ENCODE data around the gene PDE7B. TPM values are rescaled to one million over a fixed set of nuclear protein-coding genes. Genes with fewer than 3 reads are reported as not detected.

PDE7B gene
- under 1 TPM; 0.38 to 0.40 TPM for total RNA-seq

DNA sequence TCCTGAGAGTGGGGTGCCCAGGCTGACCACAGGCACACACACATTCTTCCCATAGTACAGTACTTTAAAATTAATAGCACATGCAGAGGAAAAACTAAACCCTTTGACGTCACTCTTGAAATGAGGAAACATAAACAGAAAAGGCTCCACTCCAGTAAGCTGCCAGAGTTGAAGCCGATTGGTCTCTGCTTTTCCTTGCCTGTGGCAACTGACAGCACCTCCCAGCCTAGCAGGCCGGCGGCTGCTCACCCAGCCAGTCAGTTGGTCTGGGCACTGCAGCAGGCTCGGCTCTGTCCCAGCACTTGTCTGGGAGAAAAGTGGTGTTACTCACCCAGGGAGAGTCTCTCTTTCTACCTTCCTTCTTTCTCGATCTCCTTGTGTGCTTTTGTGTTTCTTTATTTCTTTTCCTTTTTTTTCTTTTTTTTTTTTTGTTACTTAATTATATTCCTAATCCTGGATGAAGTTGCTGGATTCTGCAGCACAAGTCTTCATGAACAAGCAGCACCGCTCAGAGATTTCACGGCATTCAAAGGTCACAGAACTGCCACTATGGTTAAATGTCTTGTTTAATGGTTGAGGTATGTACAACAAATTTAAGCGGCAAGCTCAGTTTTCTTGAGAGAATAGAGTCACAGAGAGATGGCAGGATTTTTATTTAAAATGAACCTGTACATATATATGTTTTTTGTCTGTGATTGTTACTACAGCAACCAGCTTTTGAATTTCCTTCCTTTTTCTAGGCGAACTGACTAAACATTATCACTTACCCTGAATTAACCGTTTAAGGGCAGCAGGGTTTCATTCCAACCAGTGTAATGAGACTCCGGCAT is at the start of gene PDE7B:
Gene PDE7B, plus strand, starts transcription at position 260 of the 830 bp plus-strand sequence.
- ChIA-PET CTCF (no interaction called here), POLR2A (interaction anchor here (0.7 to 1.1 kb wide), 2 partner anchors 41 to 699 kb away, joined by 3 read pairs; partner anchors contain the start of gene MAP7)

DNA sequence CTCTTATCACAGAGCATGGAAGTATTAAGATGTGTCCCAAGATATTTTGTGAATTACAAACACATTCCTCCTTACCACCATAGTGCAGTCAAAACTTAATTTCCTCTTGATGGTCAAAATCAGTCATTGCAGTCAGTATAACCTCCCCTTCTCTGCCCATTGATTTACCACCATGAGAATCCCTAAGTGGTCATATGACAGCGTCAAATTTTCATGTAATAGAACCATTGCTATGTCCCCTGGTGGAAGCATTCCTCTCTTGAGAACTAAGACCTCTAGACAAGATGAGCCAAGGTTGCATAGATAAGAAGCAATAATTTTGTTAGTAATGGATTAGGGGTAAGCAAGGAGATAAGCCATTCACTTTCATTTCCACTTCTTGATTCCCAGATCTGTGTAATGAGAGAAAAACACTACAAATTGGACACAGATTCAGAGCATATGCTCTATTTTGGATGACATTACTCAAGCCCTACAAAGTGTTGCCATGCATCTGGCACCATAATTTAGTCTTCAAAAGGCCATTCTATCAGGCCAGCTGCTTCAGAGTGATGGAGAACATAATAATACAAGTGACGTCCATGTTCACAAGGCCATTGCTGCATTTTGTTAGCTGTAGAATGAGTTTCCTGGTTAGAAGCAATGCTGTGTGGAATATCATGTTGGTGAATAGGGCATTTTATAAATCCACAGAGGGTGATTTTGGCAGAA is 49.6 kb upstream of the PDE7B start:
- CTCF ChIA-PET, result no interaction called here

DNA sequence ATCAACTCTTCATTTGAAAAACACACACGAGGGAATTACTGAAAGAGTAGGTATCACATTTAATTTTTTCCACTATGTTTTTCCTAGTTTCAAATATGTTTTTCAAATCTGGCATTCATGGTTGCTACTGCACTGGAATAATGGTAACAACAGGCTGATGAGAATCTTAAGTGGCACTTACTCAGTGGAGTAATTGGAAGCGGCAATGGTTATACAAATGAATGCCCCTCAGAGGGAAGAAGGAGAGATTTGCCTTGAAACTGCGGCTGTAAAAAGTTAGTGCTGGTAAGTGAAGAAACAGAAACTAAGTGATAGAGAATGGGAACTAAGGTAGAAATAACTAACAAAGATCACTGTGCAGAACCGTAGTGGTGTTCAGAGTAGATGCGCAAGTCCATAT is 41.0 kb upstream of the PDE7B start:
- POLR2A ChIA-PET, result no interaction called here

More for the DNA sequence above, 49.6 kb upstream of the PDE7B start:
- POLR2A ChIA-PET, result no interaction called here

DNA sequence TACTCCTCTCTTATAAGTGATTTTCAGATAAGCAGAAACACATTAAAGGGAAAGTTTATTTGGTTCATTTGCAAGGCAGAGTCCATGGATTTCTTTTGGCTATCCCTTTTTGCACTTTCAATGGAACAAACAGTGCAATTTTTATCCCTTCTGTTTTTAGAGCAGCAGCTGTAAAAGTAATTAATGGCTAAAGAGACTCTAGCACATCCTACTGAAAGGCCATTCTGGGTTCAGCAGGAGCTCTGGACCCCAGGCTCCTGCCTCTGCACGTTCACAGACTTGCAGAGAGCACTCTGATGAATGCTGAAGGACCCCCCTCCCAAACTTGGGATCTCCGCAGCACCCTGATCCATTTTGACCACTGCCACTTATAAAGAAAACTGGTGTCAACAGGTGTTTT is 40.3 kb upstream of the PDE7B start:
- POLR2A ChIA-PET, result no interaction called here
- CTCF ChIA-PET, result no interaction called here

More for the DNA sequence above, 41.0 kb upstream of the PDE7B start:
- CTCF ChIA-PET, result no interaction called here

DNA sequence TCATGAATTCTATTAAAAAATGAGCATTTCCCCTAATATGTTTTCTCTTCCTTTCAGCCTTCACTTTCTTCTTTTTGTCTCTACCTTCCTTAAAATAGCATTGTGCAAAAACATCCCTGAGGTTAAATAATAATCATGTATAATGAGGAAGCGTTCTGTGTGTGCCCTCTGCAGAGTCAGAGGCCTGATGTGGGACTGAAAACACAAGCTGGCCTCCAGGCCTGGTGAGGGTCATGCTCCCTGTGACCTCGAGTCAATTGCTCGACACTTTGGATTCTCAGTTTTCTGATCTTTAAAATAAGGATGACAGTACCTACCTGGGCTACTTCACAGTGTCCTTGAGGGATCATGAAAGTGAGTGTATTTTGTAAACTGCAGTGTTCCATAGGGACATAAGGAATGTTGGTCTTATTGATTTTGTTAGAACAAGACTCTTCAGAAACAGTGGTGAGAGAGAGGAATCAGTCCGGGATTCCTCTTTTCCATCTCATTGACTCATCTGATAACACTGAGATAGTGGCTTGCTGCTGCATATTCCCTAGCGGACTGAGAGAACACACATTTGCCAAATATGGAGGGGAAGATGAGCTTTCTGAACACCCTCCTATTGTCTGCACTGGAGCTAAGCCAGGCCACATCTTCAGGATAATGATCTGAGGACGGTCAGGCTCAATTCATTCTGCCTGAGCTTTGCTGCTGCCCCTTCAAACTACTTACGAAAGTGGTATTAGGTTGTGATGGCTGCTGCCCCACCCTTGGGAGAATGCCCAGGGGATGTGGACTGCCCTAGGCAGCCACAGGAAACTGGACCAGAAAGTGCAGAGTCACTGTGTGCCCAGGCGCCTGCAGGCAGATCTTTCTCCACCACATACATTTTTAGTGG is 39.6 kb upstream of the PDE7B start:
- CTCF ChIA-PET, result no interaction called here
- POLR2A ChIA-PET, result no interaction called here

DNA sequence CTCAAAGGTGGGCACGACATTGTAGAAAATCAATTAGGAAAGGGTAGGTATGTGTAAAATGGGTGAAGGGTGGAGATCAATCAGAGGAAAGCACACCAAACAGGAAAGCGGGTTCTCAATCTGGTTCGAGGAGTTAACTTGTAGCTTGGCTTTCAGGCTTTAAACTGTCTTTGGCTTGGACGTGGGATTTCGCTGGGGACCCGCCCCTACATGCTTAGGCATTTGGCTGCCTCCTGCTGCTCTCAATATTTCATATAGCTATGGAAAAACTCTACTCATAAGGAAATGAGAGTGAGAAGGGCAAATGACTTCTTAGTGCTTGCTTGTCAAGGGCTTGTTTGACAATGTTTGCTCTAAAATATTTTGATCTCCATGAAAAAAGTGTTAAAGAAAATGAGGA is 38.1 kb upstream of the PDE7B start:
- POLR2A ChIA-PET, result no interaction called here
- CTCF ChIA-PET, result no interaction called here

DNA sequence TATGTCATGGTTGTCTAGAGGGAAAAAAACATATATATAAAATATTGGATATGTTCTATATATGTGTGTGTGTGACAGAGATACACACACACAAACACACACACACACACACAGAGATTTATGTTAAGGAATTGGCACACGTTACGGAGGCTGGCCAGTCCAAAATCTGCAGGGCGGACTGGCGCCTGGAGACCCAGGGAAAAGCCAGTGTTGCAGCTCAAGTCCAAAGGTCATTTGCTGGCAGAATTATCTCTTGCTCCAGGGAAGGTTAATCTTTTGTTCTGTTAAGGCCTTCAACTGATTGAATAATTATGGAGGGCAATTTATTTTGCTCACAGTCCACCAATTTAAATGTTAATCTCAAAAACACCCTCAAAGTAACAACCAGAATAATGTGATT is 37.5 kb upstream of the PDE7B start:
- ChIA-PET CTCF (interaction anchor here (1.0 kb wide), 1 partner anchor 13 kb away, joined by 3 read pairs; no protein-coding TSS in a partner anchor), POLR2A (no interaction called here)

DNA sequence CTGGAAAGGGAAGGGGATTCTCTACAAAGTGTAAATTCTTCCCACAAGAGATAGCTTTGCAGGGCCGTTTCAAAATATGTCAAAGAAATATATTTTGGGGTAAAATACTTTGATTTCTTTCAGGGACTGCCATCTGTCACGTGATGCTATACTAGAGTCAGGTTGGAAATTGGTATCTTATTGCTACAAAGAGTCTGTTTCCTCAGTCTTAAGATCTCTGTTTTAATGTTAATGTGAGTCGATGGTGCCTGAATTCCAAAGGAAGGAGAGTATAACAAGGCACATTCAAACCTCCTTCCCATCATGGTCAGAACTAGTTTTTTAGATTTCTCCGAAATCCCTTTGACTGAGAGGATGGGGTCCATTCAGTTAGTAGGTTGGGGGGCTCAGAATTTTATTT is 36.3 kb upstream of the PDE7B start:
- ChIA-PET CTCF (no interaction called here), POLR2A (no interaction called here)

DNA sequence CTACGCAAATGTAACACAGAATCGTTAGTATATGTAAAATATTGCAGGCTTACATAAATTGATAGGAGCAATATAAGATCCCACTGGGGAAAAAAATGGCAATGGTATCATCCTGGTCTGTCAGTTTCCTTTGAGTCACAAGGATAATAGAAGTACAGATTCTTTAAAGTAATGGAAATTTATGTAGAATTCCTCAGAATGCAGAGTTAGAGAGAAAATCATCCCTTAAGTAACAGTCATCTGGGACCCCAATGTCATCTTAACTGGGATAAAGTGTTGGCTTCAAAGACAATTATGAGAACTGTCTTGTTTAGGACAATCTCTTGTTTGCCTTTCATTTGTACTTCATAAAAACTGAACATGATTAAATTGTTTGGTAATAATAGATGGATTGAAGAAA is 34.5 kb upstream of the PDE7B start:
- CTCF ChIA-PET, result no interaction called here
- POLR2A ChIA-PET, result no interaction called here

DNA sequence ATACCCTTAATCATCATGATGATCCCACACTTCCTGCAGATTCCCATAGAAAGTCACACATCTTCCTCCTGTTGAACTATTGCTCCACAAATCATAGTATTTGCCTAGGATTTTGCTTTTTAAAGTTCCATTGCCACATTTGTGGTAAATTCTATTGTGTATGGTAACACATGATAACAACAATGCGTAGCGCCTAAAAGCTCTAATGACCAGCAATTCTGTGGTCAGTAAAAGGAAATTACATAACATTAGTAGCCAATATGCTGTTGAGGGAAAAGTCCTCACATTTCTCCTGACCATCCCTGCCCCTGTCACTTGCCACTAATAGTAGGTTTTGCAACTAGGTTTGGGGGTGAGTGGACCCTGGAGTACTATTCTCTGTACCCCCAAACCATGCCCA is 31.8 kb upstream of the PDE7B start:
- ChIA-PET POLR2A (no interaction called here), CTCF (no interaction called here)

DNA sequence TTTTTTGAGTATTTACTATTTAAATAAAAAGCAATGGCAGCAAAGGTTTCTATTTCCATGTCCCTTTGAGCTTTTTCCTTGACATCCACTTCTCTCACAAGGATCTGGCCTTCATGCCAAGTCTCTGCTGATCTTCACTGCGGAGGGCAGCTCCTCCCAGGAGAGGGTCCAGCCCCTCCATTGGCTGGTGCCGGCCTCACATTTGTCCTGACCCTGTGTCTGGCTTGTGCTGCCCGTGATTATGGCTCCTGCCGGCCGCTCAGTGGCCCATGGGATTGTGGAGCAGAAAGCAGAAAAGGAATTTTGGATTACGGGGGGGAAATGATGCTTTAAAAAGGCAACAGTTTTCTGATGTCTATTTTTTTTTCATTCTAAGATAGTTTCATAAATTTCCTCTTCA is 31.2 kb upstream of the PDE7B start:
- POLR2A ChIA-PET, result no interaction called here
- CTCF ChIA-PET, result no interaction called here

DNA sequence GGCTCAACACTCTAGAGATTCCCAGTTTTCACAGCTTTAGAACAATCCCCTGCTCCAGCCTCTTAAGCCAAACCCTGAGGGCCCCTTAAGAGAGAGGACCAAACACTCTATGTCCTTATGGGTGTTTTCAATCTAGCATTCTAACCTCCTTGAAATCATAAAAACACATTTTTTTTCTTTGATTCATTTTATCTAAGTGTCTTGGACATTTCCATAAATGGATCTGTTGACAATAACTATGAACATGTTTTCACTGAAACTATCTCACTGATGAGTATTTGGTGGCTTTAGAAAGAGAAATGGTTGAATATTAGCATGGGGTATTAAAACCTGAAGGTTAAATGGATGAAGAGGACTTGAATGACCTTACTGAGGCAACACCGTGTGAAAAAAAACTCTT is 27.6 kb upstream of the PDE7B start:
- ChIA-PET CTCF (no interaction called here), POLR2A (no interaction called here)

DNA sequence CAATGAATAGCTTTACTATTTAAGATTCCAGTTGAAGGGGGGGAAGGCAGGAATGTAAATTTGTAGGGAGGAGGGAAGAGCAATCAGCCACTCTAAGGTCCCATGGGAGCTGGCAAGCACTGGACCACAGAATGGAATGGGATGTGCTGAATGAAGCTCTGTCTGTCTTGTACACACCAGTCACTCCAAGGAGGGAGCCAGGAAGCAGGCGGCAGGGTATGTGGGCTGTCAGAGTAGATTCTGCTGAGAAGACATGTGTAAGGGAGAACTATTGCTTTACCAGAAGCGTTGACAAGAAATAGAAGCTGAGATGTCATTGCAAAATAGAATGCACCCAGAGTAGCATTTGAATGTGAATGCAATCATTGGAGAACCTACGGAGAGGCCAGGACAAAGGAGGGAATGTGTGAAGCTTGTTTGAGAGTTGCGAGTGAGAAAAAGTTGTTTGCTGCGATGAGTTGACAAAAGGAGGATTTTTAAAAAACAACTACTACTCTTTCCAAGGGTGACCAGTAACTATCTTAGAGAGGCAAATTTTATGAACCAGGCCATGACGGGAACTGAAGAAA is 25.2 kb upstream of the PDE7B start:
- ChIA-PET CTCF (interaction anchor here (0.7 kb wide), 1 partner anchor 12 kb away, joined by 3 read pairs; no protein-coding TSS in a partner anchor), POLR2A (no interaction called here)

DNA sequence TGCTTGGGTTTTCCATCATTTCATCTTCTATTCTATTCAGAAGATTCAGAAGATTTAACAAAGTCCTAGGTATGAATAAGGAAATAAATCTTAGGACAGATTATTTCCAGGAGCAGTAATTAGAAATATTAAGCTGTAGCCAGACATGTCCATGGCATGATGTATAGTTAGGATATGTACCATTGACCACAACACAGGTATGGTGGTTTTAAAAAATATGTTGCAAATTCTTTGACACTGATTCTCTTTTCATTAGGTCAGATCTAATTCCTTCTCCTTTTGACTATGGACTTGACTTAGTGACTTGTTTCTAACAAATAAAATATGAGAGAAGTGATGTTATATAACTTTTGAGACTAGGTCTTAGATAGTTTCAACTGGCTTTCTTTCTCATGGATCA is 23.5 kb upstream of the PDE7B start:
- ChIA-PET POLR2A (no interaction called here), CTCF (no interaction called here)

DNA sequence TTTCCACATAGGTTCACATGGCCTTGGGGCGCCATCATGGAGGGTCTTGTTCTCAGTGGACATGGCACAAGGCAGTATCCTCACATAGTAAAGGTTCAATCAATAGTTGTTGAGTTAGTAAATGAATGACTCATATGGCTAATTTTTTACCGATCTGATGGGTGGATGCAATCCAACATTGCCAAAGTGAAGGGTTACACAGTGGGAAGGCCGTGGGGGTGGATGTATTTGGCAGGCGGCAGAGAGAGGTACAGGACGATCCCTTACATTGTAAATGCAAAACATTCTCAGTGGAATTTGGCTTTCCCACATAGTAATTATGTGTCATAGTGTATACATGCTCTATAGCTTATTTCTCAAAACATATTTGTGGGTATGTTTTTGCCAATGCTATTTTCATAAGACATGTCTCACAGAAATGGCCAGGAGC is 21.0 kb upstream of the PDE7B start:
- POLR2A ChIA-PET, result no interaction called here
- CTCF ChIA-PET, result no interaction called here

DNA sequence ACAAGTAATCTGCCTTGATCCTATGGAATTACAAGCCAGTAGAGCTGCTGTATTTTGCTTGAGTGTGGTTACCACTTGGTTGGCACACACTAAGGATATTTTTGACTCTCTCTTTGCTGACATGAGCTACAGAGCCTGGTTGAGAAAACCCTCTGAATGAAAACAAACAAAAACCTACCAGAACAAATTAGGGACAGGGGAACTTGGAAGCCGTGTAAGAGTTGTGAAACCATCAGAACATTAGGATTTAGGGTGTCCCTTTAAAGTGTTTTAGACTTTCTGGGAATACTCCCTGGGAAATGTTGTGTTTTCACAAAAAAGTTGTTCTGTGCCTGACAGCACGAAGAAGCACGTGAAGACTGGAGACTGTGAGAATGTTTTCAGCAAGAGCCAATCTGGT is 20.5 kb upstream of the PDE7B start:
- ChIA-PET POLR2A (no interaction called here), CTCF (no interaction called here)

DNA sequence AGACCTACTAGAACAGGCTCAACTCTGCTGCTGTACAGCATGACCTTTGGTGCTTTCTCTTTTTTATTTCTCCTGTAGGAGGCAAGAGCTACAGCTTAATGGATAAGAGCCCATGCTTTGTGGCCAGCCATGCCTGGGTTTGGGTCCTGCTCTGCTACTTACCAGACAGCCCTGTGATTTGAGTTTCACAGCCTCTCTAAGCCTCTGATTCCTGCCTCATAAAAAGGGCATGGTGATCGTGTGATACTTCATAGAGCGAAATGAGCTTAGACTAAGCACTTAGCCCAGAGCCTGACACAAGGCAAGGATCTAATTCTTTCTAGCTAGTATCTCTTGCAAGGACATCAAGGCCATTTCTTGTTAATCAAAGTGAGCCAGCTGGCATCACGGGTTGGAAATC is 19.3 kb upstream of the PDE7B start:
- CTCF ChIA-PET, result no interaction called here
- POLR2A ChIA-PET, result no interaction called here

DNA sequence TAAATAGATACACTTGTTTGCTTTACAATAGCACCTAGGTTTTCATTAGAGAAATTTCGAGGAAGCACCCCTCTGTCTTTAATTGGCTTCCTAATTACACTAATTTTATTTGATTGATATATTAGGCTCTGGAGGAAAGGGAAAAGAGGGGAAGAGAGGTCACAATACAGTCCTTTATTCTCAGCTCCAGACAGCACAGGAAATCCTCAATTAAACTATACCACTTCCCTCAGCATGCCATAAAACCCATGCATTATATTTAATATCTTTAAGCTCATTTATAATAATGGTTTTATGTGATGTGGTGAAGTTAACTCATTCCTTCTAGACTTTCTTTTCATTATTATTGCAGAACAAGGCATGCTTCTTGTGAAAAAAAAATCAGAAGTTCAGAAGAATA is 17.7 kb upstream of the PDE7B start:
- ChIA-PET CTCF (interaction anchor here (0.9 kb wide), 1 partner anchor 157 kb away, joined by 3 read pairs; no protein-coding TSS in a partner anchor), POLR2A (no interaction called here)

DNA sequence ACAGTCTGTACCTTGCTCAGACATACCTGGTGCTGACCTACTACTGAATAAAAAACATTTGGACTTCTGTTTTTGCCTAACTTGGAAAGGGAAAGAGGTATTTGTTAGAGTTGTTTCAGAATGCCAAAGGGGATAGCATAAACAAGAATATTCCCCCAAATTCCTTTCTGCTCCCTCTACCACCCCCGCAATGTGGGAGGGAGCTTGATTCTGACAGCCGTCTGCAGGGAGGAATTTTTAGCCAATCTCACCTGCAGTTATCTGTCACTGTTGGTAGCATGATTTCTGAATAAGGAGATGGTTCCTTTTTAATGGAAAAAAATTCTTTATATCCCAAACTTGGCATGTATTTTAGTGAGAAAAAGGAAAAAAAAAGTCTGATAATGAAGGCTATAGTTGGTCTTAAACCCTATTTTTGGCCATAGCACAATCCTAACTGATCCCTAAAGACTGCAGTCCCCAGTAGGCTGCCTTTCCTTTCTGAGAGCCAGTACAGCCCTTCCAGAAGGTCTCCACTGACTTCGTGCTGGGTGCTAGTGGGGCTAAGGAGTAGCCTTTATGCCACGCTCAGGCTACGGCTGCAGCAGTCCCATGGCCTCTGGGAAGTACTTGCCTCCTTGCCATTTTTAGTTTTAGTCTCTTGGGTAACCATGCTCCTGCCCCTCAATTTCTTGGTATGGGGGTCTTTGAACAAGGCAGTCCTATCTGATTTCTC is 13.6 kb upstream of the PDE7B start:
- POLR2A ChIA-PET, result no interaction called here

More for the DNA sequence above, 13.6 kb upstream of the PDE7B start:
- CTCF ChIA-PET, result no interaction called here

Measured in activated CD8-positive, alpha-beta memory T cell treated with anti-CD3 and anti-CD28 coated beads for 36 hours (primary cell).